Erythroblast (primary cell): Measurements from ENCODE around the gene SCARB1.

Experiments used
- GATA1 ChIP-seq: IDR thresholded peaks from 2 replicates; pipeline ENCODE4 v1.6.1; 2011; ENCODE audit warnings: low read depth, mild to moderate bottlenecking, control low read depth, low read length, moderate library complexity
- POLR2A ChIP-seq: IDR thresholded peaks from 2 replicates; pipeline ENCODE4 v1.6.1; 2011; ENCODE audit warnings: mild to moderate bottlenecking, low read length

DNA sequence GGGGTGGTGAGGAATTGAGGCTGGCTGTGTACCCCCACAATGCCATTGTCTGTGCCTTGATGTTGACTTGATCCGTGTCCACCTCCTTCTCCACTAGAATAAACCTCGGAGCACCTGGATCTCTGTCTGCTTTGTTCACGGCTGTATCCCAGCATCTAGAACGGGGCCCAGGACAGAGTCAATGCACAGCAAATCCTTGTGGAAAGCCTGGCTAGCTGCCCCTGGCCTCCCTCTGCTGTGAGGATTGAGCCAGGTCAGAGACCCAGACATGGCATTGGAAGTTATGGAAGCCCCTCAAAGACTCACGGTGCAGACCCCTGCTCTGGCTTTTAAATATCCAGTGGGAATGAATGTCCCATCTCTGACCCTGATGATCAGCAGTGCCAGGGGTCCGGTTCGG lies 109.2 kb downstream of the SCARB1 start:
- TF ChIP-seq POLR2A (no peak), GATA1 (no peak)
